NOMO-1 (cell line): Measurements from ENCODE around the gene PNMT.

Experiments used
- DNase-seq, 2 experiments: peaks; one replicate each; lab custom pipeline; 2025; ENCODE audit not compliant: unreplicated experiment in 2 of 2; lab: John Stamatoyannopoulos, UW

The PNMT gene

GRCh38 chr17:39667945-39668924, at the start of gene PNMT:
PNMT (plus strand) TSS chr17:39668453; CDS start chr17:39668476, 23 bp downstream.
- DNase-seq, result peak; percentile 40 to 52

- no peak for DNase-seq
Measured at GRCh38 chr17:39618956-39619785, 49.1 kb upstream of the PNMT start.

DNA sequence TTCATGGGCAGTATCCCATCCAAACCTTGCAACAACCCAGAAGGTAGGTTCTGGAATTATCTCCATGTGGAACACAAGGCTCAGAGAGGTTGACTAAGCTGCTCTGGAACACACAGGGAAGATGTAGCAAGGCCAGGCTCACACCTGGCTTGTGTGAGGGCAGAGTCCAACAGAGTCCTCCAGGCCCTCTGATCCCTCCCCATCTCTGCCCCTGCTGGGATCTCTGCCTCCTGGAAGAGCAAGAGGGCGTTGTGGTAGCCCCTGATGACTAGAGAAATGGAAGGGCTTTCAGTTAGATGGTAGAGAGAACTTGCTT, 48.5 kb upstream of the PNMT start:
- DNase-seq, result no peak

GRCh38 chr17:39621523-39622379, 46.5 kb upstream of the PNMT start:
- DNase-seq, result peak; percentile 29 to 76

DNA sequence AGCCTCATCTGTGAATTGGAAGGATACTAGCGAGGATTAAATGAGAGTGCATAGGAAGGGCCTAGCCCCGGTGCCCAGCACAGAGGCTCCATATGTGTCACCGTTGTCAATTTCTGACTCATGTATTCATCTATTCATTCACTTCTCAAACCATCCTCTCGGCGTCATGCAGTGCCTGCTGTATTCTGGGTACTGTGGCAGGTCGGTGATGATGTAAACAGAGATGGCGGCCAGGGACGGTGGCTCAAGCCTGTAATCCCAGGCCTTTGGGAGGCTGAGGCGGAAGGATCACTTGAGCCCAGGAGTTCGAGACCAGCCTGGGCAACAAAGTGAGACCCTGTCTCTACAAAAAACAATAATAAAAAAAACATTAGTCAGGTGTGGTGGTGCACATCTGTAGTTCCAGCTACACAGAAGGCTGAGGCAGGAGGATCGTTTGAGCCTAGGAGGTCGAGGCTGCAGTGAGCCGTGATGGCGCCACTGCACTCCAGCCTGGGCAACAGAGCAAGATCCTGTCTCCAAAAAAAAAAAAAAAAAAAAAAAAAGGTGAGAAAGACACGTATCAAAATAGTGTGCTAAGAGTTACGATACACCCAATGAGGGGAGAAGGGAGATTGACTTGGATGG, 45.8 kb upstream of the PNMT start:
- DNase-seq, result no peak

DNA sequence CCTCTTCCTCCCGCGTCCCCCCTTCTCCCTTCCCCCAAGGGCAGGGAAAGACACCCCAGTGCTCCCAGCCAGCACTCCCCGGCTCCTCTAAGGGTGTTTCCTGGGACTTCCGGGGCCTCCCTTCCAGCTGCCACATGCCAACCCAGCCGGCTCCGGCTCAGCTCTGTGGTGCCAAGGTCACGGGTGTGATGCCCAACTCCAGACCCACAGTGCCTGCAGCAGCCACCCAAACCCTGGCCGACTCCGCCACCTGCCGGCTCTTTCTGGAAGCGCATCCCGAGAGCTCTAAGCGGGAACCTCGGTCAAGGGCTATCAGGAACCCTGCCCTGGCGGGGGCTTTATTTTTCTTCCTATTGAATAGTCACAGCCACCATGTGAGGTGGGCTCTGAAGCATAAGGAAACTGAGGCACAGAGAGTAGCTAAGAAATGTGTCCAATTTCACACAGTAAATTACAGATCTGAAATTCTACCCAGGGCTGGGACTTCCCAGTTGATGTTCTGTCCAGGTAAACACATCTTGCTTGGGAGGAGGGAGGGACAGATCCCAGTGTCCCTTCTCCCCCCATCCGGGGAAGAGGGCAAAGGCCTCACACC, 44.8 kb upstream of the PNMT start:
- DNase-seq, result peak; percentile 53 to 73

DNA sequence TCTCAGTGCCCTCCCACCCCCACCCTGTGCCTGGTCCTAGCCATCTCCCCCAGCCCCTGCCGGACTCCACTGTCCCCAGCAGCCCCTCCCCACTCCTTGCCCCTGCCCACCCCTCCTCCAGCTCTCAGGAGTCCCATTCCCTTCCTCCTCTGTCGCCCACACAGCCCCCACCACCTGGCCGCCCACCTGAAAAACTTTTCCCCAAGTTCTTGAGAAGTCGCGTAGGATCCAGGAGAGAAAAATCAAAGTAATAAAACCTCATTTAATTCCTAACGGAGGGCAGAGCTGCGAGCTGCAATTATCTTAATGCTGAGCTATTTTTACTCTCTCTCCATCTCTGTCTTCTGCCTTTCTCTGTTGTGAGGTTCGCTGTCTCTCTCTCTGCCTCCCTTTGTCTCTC, 43.9 kb upstream of the PNMT start:
- DNase-seq, result no peak

- no peak for DNase-seq
Measured at GRCh38 chr17:39625198-39625785, 43.0 kb upstream of the PNMT start.

GRCh38 chr17:39626171-39627046, 41.8 kb upstream of the PNMT start, which contains the start of gene PPP1R1B:
PPP1R1B (plus strand) TSS chr17:39626952; CDS start chr17:39627393, 441 bp downstream.
- no peak for DNase-seq

DNA sequence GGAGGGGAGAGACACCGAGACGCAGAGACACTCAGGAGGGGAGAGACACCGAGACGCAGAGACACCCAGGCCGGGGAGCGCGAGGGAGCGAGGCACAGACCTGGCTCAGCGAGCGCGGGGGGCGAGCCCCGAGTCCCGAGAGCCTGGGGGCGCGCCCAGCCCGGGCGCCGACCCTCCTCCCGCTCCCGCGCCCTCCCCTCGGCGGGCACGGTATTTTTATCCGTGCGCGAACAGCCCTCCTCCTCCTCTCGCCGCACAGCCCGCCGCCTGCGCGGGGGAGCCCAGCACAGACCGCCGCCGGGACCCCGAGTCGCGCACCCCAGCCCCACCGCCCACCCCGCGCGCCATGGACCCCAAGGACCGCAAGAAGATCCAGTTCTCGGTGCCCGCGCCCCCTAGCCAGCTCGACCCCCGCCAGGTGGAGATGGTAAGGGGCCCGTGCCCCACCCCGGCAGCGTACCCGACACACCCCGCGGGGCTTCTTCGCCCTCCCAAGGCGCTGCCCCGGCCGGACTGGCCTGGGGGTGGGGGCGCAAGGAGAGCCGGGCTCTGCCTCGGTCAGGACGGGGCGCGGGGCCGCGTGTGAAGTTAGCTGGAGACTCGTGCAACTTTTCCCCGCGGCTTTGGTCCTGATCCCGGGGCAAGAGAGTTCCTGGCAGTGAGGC, 41.1 kb upstream of the PNMT start:
- DNase-seq, result no peak

DNA sequence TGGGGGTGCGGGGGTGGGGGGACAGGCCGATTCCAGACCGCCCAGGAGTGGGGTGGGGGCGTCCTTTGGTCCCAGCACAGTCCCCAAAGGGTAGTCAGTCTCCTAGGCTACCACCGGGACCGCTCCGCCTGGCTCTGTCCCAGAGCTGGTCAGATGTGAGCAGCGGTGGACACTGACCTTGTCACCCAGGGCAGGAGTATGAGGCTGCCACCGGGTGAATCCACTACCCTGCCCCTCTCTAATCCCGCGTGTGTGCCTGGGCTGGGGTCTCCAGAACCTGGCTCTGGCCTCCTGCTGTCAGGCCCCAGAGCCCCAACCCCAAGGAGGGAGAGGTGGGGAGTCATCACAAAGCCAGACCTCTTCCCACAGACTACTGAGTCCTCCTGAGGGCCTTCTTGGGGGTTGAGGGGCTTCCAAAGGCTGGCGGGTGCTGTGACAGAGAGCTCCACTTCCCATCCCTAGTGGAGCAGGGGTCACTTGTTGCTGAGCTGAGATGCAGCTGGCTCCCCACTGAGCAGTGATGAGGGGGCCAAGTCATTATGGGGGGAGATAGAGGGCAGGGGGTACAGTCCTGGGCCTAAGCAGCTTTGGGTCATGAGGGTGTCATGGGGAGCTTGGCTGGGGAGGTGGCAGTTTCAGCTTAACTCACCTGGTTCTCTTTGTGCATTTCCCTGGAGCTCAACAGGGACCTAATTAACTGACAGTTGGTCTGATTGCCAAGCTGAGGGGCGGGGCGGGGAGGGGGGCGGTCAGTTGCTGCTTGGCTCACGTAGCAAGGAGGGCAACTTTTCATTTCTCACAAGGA, 40.3 kb upstream of the PNMT start:
- DNase-seq, result no peak

- no peak for DNase-seq
Measured at GRCh38 chr17:39628655-39629493, 39.4 kb upstream of the PNMT start.

DNA sequence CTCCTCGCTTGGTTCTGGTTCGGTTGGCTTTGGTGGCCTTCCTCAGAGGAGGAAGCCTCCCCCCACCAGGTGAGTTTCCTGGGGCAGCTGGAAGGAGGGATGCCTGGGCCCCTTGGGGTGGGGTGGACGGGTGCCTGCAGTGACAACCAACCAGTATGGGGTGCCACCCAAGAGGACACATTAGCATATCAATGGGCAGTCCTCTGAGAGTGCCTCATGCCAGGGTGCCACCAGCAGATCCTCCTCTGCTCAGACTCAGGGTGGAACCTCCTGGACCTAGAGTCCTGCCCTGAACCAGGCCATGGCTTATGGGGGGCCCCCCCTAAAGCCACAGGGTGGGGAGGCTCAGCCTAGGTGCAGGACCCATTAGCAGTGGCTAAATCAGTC, 38.8 kb upstream of the PNMT start:
- no peak for DNase-seq

DNA sequence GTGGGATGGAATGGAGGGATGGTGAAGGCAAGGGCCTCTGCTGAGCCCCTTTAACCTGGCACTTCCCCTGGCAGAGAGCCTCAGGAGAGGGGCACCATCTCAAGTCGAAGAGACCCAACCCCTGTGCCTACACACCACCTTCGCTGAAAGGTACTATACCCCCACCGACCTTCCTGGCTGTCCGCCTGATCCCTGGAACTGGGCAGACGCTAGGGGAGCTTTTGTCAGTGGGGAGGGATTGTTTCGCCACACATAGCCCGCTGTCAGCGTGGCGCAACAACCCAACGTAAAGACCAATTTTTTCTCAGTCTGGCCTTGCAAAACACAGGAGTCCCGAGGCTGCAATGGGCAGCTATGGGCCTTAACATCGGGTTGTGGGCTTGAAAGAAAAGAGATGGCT, 38.4 kb upstream of the PNMT start:
- DNase-seq, result peak; percentile 88 to 89

DNA sequence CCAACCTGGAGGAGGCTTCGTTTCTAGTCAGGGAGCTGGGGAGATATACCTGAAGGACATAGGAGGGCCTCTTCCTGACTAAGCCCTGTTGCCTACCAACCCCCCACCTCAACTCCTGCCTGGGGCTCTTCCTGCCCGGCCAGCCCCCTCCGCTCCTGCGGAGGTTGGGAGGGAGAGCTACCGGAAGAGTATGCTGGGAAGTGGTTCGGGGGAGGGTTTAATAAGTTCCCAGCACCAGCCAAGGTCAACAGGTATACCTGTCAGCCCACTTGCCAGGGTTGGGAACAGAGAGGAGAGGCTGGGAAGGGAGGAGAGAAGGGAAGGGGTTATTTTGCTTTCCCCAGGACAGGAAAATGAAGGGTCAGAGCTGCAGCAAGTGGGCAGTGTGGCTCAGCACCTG, 36.9 kb upstream of the PNMT start:
- no peak for DNase-seq

- no peak for DNase-seq
Measured at GRCh38 chr17:39632153-39632941, 35.9 kb upstream of the PNMT start.
